AG09319 (cell line): Measurements from ENCODE around the gene ITGB2.

Source experiments
- DNase-seq: peaks from one replicate; pipeline ENCODE4 v3.0.0-alpha.2; 2010; ENCODE audit warnings: low read depth; ENCODE audit errors: extremely low read depth
- CTCF ChIP-seq: IDR thresholded peaks from 2 replicates; pipeline ENCODE4 v1.5.1; 2011; ENCODE audit warnings: low read depth, mild to moderate bottlenecking, inconsistent platforms, low read length, moderate library complexity

ITGB2 gene

GRCh38 chr21:44856131-44856530, 64.6 kb downstream of the ITGB2 start:
- TF ChIP-seq CTCF, result no peak
- DNase-seq, result no peak

DNA sequence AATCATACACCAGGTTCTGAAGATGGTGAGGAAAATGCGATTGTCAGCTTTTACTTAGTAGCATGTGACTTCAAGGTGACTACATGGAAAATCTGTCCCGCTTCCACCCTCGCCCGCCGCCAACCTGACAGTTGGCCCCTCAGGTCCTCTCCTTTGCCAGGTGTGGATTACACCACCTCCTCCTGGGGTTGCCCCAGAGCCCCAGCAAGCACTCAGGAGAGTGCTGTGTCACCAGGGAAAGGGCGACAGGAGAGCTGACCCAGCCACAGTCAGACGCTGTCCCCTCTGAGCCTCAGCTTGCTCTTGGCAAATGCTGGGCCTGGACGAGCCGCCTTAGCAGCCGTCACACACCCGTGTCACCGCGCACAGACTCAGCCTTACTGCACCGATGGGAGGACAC, 65.1 kb downstream of the ITGB2 start:
- TF ChIP-seq CTCF, result no peak

DNA sequence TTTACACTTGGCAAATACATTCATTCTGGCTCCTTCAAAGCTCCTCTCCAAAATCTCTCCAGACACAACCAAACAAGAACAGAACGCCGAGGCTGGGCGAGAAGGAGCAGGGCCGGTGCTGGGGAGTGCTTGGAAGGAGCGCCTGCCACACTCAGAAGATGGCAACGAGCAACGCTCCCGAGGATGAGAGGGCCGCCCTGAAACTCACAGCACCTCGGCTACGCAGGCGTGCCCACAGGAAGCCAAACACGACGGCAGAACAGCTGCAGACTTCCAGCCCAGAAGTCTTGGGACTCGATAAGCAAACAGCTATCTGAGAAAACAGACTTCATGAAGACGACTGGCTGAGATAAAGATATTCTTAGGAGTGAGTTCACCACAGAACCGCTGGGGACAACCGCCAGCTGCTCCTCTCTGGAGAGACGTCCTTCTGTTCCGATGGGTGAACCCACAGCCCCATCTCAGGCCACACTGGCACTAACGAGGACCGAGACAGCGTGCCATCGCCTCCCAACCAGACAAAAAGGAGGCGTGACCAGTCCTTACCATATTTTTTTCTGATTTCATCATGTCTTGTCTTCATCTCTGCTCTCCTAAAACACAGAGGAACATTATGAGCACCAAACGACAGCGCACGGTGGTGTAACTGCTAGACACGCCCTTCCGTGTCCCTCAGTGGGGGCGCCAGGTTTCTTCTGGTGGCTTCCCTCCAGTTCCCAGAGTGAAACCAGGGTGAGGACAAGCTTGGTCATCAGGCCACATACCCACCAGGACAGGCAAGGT, 65.8 kb downstream of the ITGB2 start:
- TF ChIP-seq CTCF, result no peak
- no peak for DNase-seq

More for the DNA sequence above, 65.1 kb downstream of the ITGB2 start:
- no peak for DNase-seq

- TF ChIP-seq CTCF, result no peak
- no peak for DNase-seq
Measured at GRCh38 chr21:44854391-44854663, 66.4 kb downstream of the ITGB2 start.

DNA sequence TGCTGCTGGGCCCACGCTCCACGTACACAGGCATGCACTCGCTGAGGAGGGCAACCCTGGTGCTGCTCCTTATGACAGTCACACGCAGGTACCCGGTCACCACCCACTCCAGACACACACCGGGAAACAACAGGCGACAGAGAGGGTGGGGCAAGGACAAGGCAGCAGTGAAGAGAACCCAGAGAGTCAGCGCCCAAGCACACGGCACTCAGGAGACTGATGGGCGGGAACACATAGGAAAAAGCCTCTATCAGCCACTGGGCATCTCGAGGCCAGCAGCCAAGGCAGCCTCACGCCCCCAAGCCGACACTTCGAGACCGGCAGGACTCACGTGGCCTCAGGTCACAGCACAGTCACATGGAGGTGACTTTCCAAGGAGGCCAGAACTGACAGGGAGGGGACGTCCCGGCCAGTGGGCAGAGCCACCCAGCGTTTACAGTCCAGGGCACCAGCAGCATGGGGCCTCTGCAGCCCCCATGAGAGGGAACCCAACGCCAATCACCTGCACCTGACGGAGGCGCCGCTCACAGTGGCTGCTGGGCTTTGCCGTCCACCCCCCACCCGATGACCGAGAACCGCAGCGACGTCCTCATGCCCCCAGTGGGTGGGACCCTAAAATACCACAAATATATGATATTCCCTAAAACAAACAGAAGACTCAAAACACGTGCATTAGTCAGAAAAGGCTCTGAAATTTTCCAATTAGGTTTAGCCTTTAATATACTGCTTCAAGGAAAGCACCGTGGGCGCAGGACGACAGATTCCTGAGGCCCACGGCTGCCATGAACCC, 66.9 kb downstream of the ITGB2 start:
- TF ChIP-seq CTCF, result no peak
- DNase-seq, result no peak

GRCh38 chr21:44850905-44851657, 69.6 kb downstream of the ITGB2 start:
- TF ChIP-seq CTCF, result no peak

More at GRCh38 chr21:44850905-44851657, 69.6 kb downstream of the ITGB2 start:
- DNase-seq, result no peak
